GM18511 (cell line): ENCODE data around the gene TPCN2.
"Not testable (repeated sequence)": the region's sequence is repeated elsewhere in the genome, so short reads cannot be mapped to it uniquely, and the experiment has no call there.

ENCODE experiments used
- ATAC-seq: cut with Tn5 transposase; IDR thresholded peaks from one replicate; pipeline ENCODE4 v1.9.1; 2021; ENCODE audit warnings: mild to moderate bottlenecking, moderate library complexity; ENCODE audit not compliant: unreplicated experiment

The TPCN2 gene

DNA sequence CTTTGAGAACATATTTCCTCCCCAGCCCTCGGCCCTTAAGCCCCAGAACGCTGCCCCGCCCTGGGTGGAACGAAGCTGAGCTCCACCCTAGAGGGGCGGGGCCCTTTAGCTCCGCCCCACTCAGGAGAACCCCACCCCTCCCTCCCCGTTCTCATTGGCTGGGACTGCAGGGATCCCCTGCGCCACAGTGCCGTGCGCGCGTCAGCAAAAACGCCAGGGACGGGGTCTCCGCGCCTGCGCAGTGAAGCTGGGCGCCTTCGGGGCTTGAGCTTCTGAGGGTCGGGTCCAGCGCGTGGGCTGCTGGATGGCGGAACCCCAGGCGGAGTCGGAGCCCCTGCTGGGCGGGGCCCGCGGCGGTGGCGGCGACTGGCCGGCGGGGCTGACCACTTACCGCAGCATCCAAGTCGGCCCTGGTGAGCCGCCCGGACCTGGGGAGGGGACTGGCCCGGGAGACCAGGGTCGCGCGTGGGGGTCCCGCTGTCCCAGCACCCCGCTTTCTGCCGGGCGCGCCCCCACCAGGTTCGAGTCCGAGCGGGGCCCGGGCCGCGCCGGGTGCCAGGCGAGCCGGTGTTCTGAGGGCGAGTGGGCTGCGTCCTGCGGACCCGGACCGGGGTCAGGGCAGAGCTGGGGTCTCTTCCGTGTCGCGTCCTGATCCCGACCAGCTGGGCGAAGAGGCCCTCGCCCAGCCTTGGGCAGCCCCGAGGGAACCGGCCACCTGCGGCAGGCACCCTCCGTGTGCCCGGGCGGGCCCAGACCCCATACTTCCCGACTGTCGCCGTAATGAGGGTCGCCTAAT lies at the start of gene TPCN2:
TPCN2 (plus strand) TSS at position 239 of the 796 bp plus-strand sequence; CDS start at position 305, 66 bp downstream.
- ATAC-seq, result peak; percentile 90

DNA sequence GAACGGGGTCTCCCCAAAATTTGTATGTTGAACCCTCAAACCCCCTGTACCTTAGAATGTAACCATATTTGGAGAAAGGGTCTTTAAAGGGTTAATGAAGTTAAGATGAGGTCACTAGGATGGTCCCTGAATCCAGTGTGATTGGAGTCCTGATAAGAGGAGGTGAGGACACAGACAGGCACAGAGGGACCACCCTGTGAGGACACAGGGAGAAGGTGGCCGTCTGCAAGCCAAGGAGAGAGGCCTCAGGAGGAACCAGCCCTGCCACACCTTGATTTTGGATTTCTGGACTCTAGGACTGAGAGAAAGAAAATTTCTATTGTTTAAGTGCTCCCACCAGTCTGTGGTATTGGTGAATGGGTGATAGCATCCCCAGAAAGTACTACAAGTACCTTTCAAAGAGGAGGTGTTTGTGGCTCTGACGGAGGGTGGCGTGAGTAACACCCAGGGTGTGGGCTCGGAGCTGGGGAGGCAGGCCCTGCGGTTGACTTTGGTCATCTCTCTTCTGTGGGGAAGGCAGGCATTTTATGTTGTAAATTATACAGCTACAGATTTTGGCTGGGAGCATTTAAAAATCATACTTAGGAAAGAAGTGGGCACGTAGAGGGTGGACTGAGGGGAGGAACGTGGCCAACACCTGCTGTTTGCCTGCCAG lies 49.5 kb upstream of the TPCN2 start:
- no peak for ATAC-seq

DNA sequence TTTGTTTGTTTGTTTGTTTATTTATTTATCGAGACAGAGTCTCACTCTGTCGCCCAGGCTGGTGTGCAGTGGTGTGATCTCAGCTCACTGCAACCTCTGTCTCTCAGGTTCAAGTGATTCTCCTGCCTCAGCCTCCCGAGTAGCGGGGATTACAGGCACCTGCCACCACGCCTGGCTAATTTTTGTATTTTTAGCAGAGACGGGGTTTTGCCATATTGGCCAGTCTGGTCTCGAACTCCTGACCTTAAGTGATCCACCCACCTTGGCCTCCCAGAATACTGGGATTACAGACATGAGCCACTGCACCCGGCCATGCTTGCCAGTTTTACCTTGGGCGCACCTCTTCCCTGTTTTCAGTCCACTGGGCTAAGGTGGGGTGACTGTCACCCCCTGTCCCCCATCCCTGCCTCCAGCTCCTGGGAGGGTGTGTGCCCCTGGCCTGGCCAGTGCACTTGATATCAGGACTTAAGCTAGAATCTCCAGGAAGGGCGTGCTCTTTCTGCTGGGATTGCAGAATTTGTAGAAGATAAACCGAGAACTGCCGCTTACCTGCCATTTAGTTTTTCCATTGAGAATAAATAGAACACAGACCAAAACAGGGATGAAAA lies 48.9 kb upstream of the TPCN2 start:
- not testable (repeated sequence) for ATAC-seq

DNA sequence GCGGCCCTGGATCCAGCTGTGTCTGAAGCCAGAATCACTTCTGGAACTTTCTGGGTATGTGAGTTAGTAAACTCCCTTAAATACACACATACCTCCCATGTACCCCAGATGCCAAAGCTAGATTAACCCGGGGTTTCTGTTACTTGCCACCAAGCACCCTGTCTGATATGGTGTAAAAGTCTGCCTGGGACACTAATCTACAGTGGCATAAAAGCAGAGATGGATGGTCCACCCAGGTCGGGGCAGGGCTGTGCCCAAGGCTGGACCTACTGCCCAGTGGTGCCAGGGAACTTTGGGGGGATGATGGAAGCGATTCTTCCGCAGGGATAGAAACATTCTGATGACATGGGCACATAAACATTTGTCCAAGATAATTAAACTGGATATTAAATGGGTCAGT lies 48.3 kb upstream of the TPCN2 start:
- no peak for ATAC-seq

DNA sequence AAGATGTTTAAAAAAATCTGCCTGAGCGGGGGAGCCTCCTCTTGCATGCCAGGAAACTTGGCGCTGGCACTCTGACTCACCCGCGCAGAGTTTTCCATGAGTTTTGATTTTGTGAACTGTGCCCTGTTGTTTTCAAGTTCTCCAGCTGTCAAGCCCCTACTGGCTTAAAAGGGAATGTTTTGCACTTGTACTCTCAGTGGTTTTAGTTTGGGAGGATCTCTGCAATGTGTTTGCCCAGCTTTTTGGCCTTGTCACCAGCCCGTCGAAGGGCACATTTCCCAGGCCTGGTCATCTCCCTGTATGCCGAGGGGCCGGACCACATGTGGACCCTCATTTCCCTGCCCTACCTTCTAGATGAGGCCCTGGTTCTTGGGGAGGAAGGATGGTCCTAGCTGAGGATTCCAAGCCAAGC lies 47.9 kb upstream of the TPCN2 start:
- ATAC-seq, result no peak

DNA sequence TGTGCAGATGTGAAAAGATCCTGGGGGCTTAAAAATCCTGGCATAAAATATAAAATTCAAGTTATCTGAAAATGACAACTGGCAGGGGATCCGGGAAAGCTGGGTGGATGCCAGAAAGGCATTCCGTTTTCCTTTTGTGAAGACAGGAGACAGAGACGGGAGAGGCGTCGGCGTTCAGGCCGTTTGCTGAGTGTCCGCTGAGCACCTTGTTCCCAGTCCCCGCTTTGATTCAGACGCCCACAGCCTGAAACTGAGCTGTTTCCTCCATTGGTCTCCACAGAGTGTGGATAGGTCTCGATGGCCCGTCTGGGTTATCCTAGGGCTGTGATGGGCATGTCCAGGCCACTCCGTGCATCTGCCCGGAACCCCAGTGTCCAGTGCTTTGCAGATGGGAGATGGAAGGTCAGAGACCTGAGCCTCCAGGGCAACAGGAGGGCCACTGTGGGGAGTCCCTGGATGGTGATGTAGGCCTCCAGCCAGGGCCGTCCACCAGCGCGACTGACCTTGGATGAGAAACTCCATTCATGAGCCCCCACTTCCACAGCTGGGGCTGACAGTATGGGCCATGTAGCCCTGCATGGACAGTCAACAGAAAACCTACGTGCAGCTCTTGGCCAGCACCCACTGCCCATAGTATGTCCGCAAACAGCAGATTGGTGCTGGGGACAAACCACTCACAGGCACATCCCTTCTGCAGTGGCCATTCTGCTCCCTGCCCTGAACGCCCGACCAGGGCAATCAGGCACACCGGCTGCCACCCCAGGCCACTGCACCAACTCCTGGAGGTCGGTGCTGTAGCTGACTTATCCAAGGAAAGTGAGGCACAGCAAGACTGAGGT lies 47.3 kb upstream of the TPCN2 start:
- no peak for ATAC-seq

DNA sequence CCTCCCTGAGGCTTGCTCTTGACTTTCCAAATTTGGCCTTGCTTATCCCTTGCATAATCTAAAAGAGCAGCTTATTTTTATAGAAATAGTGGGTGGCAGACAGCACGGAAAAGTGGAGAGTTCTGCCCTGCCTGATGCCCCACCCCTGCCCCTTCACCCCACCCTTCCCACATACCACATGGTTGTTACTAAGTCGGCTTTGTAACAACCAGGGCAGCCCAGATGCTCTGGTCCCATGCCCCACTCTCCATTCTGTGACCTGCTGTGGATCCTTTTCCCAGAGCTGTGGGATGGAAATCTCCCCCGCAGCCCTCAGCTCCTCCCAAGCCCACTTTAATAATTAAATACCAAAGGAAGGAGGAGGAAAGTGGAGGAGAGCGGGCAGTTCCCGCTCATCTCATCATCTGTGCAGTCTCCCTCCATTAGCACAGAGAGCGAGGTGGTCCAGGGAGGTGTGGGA lies 46.6 kb upstream of the TPCN2 start:
- ATAC-seq, result no peak

DNA sequence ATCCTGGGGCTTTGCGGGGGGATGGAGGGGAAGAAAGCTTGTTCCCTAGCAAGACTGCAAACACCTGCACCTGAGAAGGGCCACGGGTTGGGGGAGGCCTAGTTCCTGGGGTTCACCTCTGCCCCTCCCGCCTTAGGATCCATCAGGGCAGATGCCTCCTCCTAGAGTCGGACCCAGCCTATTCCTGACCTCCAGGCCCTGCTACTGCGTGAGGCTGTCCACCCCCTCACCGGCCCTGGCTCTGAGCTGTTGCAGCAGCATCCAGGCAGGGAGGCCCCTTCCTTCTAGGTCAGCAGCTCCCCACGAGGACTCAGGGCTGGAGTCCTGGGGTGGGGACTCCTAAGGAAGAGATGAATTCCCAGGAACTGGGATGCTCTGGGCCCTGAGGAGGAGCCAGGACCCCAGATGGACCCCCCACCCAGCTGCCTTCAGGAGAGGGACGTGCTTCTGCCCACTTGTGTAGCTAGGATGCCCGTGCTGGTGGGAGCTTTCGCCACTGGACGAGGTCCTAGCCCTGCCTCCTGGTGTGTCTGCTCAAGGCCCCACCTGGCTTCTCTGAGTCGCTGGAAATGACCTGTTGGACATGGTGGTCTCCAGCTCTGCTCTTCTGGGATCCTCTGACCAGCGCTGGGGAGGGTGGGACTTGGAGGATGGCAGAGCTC lies 46.0 kb upstream of the TPCN2 start:
- ATAC-seq, result no peak

DNA sequence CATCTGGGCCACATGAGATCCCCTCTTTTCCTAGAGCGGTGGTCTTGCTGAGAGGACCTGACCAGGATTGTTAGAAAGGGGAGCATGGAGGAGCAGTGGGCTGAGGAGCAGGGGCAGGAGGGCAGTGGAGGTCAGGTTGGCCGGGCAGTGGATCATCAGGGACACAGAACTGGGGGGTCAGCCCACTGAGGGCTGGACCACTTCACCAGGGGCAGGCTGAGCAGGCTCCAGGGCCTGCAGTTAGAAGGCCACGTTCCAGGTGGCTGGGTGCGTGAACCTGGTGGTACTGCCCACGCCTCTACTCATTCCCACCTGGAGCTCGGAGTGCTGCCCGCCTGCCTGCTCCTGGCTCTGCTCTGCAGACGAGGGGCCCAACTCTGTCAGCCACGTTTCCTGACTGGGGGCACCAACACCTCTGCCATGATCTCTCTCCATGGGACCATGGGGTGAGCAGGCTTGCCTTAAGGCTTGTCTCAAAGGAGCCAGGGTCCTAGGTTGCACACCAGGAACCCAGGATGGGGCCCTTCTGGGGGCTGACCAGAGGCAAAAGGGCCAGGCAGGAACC lies 45.3 kb upstream of the TPCN2 start:
- no peak for ATAC-seq

DNA sequence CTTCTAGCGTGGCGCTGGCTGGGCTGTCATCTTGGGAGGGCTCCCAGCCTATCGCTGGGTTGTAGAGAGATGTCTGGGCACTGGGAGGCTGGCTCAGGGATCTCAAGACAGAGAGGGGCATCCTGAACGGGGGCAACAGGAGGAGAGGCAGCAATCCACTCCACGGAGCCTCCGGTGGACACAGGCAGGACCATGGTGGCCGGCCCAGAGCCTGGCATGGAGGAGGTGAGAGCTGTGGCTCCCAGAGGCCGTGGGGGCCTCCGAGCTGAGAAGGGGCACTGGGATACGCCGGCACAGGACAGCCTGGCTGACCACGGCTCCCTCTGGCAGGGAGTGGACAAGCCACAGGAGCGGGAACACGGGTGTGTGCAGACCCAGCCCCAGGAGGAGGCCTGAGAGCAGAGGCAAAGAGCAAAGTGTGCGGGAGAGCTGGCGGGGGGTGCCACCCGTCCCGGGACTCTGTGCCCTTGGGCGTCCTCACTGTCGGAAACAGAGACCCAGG lies 44.8 kb upstream of the TPCN2 start:
- no peak for ATAC-seq

DNA sequence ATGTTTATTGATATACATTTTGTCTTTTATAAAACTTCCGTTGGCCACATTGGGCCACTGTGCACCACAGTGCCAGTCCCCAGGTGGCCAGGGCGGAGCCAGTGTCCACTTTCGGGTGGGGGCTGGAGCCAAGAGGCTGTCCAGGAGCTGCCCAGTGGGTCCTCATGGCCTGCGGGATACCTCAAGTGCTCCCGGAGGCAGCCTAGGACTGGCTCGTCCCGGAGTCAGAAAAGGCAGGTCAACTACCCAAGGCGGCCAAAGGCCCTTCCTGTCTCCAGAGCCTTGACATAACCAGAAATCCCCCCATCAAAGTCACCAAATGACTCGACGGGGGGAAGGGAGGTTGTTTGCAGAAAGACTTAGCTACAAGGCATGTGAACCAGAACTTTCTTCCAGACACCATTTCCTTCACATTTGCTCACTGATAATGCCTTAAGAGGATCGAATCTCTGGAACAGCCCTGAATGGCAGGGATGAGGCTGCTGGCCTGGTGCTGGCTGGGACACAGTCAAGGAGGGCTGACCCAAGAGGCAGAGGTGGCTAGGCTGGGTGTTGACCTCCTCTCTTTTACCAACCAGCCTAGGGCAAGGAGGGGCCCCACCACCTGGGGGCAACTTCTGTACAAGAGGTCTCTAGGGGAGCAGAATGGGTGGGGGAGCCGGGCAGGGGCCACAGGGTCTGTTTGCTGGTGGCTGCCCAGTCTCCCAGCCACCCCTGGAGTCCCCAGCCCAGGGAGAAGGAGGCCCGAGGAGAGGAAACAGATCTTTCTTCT lies 44.1 kb upstream of the TPCN2 start:
- no peak for ATAC-seq

DNA sequence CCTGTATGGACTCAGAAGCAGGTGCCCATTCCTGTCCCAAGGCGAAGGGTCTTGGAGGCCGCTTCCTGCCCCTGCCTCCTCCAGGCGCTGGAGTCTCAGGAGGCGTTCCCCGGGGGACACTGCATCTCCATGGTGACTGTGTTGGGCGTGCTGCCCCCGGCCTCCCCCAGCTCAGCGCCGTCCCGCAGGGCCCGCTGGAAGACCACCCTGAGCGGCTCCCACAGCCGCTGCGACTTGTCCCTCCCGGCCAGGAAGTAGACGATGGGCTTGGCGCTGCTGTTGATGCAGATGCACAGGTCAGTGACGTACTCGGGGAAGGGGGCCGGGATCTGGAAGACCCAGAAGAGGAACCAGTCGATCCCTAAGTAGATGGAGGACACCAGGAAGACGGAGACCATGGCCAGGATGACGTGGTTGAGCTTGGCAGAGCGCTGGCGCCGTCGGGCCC lies 43.5 kb upstream of the TPCN2 start:
- no peak for ATAC-seq

DNA sequence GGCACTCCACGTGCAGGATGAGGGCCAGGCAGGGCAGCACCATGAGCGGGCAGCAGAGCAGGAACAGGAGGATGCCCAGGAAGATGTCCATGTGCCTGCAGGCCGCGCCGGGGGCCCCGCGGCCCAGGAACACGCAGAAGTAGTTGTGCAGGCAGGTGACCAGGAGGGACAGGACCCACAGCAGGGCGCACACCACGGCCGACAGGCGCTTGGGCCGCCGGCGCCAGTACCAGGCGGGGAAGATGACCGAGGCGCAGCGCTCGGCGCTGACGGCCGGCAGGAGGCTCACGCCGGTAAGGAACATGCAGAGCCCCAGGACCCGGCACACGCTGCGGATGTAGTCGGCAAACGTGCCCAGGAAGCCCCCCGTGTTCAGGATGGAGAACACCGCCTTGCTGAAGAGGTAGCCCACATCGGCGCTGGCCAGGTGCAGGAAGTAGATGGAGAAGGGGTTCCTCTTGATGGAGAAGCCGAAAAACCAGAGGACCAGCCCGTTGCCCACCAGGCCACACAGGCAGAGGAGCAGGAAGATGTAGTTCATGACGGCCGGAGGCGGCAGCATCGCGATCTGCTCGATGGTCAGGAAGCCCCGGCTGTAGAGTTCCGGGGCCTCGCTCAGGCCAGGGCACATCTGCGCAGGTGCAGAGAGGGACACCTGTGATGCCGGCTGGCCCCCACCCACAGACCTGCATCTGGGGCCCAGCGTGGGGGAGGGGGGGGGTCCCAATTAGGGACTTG lies 42.9 kb upstream of the TPCN2 start:
- ATAC-seq, result no peak

DNA sequence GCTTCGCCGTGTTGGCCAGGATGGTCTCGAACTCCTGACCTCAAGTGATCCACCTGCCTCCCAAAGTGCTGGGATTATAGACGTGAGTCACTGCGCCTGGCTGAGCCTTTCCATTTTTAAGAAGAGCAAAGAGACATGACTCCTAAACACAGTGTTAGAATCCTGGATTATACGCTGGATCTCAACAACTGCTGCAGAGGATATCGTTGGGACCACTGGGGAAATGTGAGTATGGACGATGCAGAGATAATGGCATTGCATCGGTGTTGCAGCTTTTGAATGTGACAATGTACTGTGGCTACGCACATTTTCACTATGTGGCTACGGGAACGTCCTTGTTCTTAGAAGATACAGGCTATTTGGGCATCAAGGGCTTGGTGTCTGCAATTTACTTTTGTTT lies 41.9 kb upstream of the TPCN2 start:
- no peak for ATAC-seq

DNA sequence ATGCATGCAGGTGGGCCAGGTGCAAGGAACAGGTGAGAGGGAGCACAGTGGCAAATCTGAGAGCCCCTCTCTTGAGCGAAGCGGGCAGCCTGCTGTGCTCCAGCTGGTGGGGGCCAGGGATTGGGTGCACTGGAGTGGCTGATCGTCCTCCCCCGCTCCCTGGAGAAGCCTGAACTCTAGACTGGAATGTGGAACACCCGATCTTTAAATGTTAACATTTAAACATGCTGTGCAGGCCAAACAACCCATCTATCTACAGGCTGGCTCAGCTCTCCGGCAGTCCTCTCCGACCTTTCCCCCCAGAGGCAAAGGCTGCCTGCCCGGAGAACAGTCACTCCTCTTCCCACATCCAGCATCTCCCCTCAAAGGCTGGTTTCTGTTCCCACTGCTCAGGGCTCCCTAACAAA lies 40.8 kb upstream of the TPCN2 start:
- no peak for ATAC-seq

DNA sequence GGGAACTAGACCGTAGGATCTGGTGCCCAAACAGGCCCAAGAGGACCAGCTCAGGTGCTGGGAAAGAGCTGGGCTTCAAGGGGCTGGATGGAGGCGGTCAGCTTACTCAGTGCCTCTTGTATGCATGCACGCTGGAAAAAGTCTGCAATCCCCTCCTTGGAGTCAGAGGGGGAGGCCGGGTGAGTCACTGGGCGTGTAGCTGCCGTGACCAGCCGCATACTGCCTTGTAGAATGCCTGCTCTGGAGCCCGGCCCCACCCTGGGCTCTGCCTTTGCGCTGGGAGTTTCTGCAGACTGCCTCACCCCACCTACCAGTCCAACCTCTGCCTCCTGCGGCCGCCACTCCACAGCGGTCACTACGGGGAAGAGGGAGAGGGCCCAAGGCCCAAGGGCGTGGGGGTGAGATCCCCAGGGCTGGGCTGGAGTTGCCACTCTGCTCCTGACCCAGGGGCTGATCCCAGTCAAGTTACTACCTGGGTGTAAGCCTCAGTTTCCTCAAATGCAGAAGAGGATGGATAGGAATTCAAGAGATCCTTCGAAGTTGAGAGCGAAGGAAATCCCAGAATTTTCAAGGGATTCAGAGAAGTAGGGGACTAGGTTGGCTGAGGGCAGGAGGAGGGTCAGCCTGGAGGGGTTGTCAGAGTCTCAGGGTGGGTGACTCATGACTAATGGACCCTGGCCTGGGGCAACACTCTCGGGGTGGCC lies 39.8 kb upstream of the TPCN2 start:
- no peak for ATAC-seq

DNA sequence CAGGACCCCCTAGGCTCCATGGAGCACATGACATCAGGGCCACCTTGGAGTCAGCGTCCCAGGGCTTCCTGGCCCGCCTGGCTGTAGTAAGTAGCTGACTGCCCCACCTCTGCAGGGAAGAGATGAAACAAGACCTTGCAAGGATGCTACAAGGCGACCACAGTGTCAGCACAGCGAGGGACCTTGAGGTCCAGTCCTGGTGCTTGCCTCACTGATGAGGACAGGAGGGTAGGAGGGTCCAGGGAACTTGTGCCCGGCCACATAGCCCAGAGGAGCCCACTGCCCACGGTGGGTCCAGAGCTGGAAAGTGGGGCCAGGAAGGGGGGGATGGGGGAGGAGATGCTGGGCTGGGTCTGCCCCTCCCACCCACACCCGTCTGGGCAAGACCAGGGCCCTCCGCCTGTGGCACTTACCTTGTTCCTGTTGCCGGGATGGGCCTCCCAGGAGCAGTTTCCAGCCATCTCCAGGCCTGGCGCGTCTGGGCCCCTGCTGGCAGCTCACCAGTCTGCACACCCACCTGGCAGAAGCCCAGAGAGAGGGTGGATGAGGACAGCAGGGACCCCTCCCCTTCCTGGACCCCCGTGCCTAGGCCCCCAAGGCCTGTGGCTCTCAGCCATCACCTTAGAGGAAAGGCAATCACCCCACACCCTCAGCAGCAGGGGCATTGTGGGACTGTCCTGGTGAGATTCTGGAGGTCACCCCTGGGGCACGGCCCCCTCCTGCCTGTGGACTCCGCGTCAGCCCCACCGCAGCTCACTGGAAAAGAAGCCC lies 39.1 kb upstream of the TPCN2 start:
- no peak for ATAC-seq
